NOMO-1 (cell line): Measurements from ENCODE around the gene CACNG3.
"Not testable (repeated sequence)": the region's sequence is repeated elsewhere in the genome, so short reads cannot be mapped to it uniquely, and the experiment has no call there.

Experiments used
- DNase-seq, 2 experiments: peaks; one replicate each; lab custom pipeline; 2025; ENCODE audit not compliant: unreplicated experiment in 2 of 2; lab: John Stamatoyannopoulos, UW

The CACNG3 gene

DNA sequence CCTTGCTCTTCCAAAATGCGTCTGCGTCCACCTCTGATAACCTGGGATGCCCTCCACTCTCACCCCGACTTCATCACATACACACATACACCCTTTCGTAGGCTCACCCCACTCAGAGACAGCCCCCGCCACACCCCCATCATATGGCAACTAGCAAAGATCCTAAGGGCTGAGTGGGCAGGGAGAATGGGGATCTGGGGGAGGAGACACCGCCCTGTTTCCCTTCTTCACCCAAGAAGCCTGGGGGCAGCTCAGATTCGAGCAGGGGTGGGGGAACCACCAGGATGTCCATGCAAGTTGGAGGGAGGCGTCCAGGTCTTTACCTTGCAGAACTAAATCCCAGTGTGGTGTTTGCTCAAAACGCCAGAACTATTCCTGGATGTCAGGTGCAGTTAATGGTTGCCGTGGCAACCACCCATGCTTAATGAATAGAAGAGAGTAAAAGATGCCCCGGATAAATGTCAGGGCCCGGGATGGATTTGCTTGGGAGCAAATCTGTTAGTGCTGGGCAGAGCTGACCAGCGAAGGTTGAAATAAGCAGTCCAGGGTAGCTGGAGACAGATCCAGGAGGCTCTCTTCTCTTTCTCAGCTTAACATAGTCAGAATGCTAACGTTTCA lies 72.8 kb downstream of the CACNG3 start:
- no peak for DNase-seq

DNA sequence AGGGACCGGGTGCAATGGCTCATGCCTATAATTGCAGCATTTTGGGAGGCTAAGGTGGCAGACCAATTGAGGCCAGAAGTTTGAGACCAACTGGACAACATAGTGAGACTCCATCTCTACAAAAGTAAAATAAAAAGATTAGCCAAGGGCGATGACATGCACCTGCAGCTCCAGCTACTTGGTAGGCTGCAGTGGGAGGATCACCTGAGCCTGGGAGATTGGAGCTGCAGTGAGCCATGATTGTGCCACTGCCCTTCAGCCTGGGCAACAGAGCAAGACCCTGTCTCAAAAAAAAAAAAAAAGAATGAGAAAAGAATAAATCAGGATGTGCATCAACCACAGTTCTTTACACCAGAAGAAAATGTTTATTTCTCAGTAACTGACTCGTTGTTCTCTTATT lies 76.0 kb downstream of the CACNG3 start:
- no peak for DNase-seq

DNA sequence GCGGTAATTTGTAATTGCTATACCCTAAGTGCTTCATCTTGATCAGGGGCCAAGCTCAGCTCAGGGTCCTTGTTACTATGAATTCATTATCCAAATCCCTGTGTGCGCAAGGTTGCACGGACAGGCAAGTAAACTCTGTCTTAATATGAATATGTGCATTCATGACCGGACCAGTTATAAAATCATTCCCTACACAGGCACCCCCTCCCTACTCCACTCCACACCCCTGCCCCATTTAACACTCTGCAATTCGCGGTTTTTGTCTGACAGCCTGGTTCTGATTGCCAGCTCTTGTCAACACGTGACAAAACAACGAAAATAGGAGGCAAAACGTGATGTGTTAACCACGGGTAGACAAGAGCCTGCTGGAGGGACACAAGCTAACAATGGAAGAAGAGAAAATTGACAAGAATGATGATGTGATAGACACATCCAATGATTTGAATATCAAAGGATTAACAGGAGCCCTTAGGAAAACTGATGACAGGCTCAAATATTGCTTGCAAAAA lies 76.5 kb downstream of the CACNG3 start:
- no peak for DNase-seq

DNA sequence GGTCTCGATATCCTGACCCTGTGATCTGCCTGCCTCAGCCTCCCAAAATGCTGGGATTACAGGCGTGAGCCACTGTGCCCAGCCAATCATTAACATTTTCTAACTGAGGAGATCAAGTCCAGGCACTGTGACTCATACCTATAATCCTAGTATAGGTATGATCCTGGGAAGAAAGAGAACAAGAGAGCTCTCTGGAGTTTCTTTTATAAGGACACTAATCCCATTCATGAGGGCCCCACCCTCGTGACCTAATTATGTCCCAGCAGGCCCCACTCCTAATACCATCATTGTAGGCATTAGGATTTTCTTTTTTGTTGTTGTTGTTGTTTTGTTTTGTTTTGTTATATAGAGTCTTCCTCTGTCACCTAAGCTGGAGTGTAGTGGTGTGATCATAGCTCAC lies 80.4 kb downstream of the CACNG3 start:
- no peak for DNase-seq

DNA sequence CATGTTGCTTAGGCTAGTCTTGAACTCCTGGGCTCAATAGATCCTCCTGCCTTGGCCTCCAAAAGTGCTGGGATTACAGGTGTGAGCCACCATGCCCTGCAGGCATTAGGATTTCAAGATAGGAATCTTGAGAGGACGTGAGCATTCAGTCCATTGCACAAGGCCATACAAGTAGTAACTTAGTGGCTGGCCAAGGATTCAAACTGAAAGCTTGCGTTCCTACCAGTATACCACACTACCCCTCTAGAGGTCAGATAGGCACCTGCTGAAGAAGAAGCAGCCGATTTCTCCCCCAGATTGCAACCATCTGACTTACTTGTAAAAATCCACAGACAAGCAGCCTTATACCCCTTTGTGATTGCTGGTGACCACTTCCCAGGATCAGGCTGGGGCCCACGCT lies 80.9 kb downstream of the CACNG3 start:
- no peak for DNase-seq

DNA sequence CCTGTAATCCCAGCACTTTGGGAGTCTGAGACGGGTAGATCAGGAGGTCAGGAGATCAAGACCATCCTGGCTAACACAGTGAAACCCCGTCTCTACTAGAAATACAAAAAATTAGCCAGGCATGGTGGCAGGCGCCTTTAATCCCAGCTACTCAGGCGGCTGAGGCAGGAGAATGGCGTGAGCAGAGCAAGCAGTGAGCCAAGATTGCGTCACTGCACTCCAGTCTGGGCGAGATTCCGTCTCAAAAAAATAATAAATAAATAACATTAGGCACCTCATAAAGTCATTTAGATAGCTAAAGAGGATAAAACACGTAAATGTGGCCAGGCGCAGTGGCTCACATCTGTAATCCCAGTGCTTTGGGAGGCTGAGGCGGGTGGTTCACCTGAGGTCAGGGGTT lies 87.7 kb downstream of the CACNG3 start:
- not testable (repeated sequence) for DNase-seq

DNA sequence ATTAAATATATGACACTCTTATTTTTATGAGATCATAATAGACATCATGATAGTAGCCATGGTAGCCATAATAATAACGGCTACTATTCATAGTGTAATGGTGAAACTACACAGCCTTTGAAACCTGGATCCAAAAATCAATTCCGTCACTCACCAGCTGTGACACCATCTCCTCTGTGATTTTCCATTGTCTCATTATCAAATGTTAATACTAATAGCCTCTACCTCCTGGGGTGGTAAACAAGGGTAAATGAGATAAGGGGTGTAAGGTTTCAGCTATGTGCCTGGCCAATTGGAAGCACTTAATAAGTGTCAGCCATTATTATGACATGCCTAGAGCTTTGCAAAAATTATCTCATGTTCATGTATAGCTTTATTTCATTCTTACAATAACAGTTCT lies 88.6 kb downstream of the CACNG3 start:
- no peak for DNase-seq

DNA sequence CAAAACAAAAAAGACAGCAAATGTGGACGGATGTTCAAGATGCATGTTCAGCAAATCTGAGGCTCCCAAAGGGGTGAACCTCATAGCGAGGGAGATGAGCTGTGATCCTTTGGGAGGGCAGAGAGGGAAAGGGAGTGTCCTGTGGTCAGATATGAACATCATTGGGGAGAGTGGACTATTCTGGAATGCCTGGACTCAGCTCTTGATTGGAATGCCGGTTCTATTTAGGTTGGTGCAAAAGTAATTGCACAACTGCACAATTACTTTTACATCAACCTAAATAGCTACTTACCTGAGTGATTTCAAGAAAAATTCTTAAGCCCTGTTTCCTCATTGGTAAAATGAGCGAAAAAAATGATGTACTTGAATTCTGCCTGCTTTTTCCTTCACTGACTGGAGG lies 89.6 kb downstream of the CACNG3 start:
- no peak for DNase-seq

DNA sequence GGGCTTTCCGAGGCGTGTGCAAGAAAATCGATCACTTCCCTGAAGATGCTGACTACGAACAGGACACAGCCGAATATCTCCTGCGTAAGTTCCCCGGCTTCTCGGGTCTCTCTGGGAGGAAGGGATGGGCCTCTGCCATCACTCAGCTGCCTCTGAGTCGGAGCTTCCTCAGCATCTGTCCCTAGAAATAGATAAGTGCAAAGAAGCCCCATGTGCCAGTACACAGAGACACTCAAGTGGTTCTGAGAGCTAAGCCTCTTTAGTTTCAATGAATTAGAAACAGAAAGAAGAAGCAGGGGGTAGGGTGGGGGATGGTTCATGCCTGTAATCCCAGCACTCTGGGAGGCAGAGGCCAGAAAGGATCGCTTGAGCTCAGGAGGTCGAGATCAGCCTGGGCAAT lies 90.6 kb downstream of the CACNG3 start:
- DNase-seq, result no peak

DNA sequence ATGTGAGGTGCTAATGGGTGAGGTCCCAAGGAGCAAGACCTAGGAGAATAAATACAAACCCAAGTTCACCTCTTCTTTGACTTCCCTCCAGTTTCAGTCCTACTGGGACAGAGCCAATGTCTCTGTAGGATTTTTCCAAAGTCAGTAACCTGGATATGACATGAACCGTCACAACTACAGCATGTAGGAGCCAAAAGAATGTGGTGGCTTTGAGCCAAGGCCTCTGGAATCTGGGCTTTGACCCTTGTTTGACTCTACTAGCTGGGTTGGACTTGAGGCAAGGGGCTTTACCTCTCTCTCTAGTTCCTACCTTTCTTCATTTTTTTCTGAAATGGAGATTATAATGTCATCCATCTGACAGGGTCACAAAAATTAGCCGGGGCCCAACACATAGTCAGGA lies 91.4 kb downstream of the CACNG3 start:
- DNase-seq, result no peak

DNA sequence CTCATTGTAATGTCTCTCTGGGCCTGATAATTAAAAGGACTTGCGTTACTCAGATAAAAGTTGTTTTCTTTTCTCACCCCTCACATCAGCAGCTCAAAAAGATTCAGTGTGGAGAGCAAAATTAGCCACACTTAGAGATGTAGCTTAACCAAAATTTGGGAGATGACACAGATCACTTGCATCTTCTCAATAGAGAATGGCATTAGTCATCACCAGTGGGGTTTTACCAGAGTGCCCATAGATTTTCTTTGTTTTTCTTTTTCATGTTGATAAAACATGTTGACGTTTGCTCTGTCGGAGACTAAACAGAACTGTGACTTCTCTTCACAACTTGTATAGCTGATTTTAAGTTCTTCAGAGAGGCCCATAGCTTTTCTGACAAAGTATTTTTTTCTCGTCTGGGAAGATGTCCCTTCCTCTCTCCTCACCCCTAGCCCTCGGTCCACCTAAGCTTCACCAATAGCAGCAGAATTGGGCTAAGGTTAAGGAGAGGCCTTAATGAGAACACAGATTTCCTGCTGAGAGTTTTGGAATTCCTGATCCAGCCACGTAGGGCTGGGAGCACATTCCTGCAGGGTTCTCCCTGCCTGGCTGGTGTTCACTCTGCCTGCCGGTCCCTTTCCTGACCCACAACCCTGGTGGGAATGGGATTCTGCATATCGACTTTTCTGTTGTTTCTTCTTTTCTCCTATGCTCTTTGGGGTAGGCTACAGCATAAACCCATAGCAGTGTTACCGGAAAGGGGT lies 92.6 kb downstream of the CACNG3 start:
- DNase-seq, result no peak

DNA sequence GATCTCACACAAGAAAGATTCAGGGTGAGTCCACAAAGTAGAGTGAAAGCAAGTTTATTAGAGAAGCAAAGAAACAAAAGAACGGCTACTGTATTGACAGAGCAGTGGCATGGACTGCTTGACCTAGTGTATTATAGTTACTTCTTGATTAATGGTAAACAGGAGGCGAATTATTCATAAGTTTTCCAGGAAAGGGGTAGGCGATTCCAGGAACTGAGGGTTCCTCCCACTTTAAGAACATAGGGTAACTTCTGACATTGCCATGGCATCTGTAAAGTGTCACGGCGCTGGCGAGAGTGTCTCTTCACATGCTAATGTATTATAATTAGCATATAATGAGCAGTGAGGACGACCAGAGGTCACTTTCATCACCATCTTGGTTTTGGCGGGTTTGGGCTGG lies 93.2 kb downstream of the CACNG3 start:
- no peak for DNase-seq

DNA sequence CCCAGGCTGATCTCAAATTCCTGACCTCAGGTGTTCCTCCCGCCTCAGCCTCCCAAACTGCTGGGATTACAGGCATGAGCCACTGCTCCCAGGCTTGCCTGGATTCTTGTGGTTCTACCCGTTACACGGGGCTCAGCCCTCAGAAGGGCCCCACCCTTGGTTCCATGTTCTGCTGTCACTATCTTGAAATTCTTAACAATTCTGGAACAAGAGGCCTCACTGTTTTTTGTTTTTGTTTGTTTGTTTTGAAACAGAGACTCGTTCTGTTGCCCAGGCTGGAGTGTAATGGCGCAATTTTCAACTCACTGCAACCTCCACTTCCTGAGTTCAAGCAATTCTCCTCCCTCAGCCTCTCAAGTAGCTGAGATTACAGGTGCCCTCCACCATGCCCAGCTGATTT lies 96.6 kb downstream of the CACNG3 start:
- no peak for DNase-seq

DNA sequence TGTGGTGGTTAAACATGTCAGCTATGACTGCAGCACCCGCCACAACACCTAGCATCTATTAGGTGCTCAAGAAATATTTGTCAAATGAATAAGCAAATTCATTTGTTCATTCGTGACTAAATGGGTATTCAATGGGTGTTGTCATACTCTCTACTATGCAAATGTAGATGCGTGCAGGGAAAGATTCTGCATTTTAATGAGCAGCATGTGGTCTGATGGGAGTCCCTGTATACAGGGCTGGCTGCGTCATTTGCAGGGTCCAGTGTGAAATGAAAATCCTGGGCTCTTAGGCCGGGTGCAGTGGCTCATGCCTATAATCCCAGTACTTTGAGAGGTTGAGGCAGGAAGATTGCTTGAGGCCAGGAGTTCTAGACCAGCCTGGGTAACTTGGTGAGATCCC lies 97.5 kb downstream of the CACNG3 start:
- no peak for DNase-seq

DNA sequence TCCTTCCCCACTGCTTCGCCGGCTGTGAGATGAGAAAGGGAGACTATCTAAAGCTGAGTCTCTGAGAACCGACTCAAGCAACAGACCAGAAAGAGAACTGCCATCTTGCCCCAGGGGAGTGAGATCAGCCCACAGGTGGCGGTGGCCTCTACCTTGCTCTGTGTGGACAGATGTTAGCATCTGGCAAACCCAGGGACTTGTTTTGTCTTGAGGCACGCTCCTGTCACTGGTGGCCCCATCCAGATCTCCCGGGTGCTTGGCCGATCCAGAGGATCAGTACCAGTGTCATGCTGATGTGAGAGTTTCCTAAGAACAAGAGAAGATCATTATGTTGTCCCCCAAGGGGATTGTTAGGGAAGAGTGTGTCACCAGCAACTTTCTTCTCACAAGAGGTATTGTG lies 101.4 kb downstream of the CACNG3 start:
- DNase-seq, result no peak

DNA sequence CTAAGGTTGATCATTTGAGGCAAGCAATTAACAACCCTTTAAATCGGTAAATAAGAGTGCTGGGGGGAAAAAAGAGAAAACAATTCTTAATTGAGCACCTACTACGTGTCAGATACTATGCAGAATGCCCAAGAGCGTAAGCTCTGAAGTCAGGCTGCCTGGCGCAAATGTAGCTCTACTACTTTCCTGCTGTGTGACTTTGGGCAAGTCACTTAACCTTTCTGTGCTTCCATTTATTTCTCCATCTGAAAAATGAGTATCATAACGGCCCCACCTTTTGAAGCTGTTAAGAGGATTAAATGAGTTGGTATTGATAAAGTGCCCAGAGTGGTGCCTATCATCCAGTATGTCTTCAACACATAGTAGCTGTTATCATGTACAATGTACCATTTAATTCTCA lies 102.0 kb downstream of the CACNG3 start:
- DNase-seq, result no peak

DNA sequence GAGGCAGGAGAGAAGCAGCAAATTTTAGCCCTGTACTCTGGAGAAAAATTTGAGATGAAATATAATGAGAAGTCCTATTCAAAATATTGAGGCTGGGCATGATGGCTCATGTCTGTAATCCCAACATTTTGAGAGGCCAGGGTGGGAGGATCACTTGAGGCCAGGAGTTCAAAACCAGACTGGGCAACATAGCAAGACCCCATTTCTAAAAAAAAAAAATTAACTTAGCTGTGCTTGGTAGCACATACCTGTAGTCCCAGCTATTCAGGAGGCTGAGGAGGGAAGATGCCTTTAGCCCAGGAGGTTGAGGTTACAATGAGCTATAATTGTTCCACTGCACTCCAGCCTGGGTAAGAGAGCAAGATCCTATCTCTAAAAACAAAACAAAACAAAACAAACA lies 103.4 kb downstream of the CACNG3 start:
- DNase-seq, result no peak

DNA sequence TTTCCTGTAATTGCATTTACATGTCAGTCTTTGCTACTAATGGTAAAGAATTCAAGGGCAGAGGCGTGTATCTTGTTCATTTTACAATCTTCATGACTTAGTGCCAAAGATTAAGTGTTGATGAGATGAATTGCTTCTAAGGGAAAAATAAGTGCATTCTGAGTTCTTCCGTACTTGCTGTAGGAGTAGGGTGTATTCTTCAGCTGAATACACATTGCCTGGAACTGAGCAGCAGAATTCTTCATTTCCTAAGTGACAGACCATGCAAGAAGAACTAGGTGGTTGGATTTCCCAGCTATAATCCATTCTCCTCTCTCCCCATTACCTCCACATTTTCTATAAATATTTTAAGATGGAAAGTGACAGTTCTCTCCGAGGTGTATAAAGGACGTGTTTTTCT lies 104.8 kb downstream of the CACNG3 start:
- no peak for DNase-seq

DNA sequence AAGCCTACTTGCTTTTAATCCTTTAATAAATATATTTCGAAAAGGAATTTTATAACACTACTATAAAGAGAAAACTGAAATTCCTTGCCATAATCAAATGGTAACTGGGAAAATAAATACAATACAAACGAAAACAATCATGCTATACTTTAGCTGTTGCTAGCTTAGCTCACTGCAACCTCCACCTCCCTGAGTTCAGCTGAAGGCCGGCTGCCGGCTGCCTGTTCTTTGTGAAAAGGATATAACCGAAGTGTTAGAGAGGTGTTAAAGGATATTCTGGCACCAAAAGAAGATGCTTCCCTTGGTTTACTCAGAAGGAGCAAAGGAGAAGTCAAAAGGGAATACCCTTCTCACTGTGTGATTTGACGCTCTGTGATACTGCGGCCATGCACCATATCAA lies 108.5 kb downstream of the CACNG3 start:
- no peak for DNase-seq

DNA sequence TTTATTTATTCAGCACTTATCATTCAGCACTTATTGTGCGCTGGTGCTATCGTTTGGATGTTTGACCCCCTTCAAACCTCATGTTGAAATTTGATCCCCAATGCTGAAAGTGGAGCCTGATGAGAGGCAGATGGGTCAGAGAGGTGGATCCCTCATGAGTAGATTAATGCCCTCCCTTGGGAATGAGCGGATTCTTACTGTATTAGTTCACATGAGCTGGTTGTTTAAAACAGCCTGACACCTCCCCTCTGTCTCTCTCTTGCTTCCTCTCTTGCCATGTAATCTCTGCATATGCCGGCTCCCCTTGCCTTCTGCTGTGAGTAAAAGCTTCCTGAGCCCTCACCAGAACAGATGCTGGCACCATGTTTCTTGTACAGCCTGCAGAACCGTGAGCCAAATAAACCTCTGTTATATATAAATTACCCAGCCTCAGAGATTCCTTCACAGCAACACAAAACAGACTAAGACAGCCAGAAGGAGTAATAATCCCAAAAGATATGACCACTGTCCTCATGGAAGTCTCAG lies 111.1 kb downstream of the CACNG3 start:
- DNase-seq, result no peak

DNA sequence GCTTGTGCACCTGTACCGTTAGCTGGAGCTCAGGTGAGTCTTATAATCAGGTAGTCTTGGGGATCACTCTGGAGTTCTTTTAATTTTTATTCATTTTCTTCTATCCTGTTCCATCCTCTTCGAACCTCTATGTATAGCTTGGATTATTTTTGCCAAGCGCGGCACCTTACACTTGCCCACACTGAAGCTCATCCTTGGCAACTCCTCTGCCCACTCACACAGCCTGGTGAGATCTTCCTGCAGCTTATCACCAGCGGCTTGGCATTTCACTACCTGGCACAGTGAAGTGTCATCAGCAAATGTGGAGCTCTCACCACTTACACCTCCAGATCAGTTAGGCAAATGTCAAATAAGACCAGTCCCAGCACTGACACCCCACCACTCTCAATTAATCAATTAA lies 116.7 kb downstream of the CACNG3 start:
- no peak for DNase-seq

DNA sequence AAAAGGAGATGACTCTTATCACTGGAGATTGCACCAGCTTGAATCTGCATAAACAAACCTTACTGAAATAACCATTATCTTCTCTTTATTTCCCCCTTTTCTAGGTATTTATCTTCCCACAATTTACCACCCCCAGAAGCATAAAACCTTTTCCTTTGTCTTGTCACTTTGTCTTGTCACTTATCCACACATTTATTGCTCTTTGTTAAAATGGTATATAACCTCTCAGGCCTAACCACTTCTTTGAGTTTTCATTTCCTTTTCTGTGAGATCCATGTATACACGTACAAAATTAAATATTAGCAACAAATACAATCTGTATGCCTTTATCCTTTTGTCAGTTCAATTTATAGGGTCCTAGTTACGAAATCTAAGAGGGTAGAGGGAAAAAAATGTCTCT lies 122.9 kb downstream of the CACNG3 start:
- DNase-seq, result no peak
